ENCODE data around the gene NRXN2.

Gene NRXN2

GRCh38 chr11:64650923-64651523, 72.0 kb downstream of the NRXN2 start:
- DNase-seq (ENCODE audit: low read depth in 3 of 3), result no peak

- no peak for DNase-seq (ENCODE audit: low read depth in 3 of 3)
Measured at GRCh38 chr11:64649291-64649697, 73.7 kb downstream of the NRXN2 start.

GRCh38 chr11:64648551-64648950, 74.4 kb downstream of the NRXN2 start:
- DNase-seq (ENCODE audit: low read depth in 3 of 3), result no peak

GRCh38 chr11:64647019-64647779, 75.8 kb downstream of the NRXN2 start:
- DNase-seq (ENCODE audit: low read depth in 3 of 3), result no peak

- no peak for DNase-seq (ENCODE audit: low read depth in 3 of 3)
Measured at GRCh38 chr11:64644647-64645275, 78.2 kb downstream of the NRXN2 start.

- no peak for DNase-seq (ENCODE audit: low read depth in 3 of 3)
Measured at GRCh38 chr11:64643920-64644646, 78.9 kb downstream of the NRXN2 start.

- no peak for DNase-seq (ENCODE audit: low read depth in 3 of 3)
Measured at GRCh38 chr11:64643256-64643881, 79.6 kb downstream of the NRXN2 start.

GRCh38 chr11:64642871-64643255, 80.1 kb downstream of the NRXN2 start:
- no peak for DNase-seq (ENCODE audit: low read depth in 3 of 3)

GRCh38 chr11:64642418-64642735, 80.6 kb downstream of the NRXN2 start:
- no peak for DNase-seq (ENCODE audit: low read depth in 3 of 3)

- DNase-seq (ENCODE audit: low read depth in 3 of 3), result no peak
Measured at GRCh38 chr11:64641596-64642417, 81.2 kb downstream of the NRXN2 start.

- DNase-seq (ENCODE audit: low read depth in 3 of 3), result no peak
Measured at GRCh38 chr11:64639885-64640284, 83.1 kb downstream of the NRXN2 start.

- DNase-seq (ENCODE audit: low read depth in 3 of 3), result no peak
Measured at GRCh38 chr11:64638829-64639228, 84.2 kb downstream of the NRXN2 start.

- no peak for DNase-seq (ENCODE audit: low read depth in 3 of 3)
Measured at GRCh38 chr11:64638018-64638665, 84.9 kb downstream of the NRXN2 start.

GRCh38 chr11:64637334-64638017, 85.5 kb downstream of the NRXN2 start:
- DNase-seq (ENCODE audit: low read depth in 3 of 3), result no peak

GRCh38 chr11:64633555-64634159, 89.3 kb downstream of the NRXN2 start:
- DNase-seq (ENCODE audit: low read depth in 3 of 3), result no peak

- DNase-seq (ENCODE audit: low read depth in 3 of 3), result no peak
Measured at GRCh38 chr11:64632654-64633053, 90.3 kb downstream of the NRXN2 start.

GRCh38 chr11:64632237-64632636, 90.8 kb downstream of the NRXN2 start:
- DNase-seq (ENCODE audit: low read depth in 3 of 3), result no peak

- DNase-seq (ENCODE audit: low read depth in 3 of 3), result no peak
Measured at GRCh38 chr11:64631675-64632074, 91.3 kb downstream of the NRXN2 start.

GRCh38 chr11:64629796-64630562, 93.0 kb downstream of the NRXN2 start:
- DNase-seq (ENCODE audit: low read depth in 3 of 3), result no peak
